GM23248 (cell line): ENCODE results near the gene SFT2D2. TPM values are rescaled to one million over a fixed set of nuclear protein-coding genes. Genes with fewer than 3 reads are reported as not detected.

Source experiments
- DNase-seq: peaks from one replicate; pipeline ENCODE4 v3.0.0-alpha.2; 2015
- H2AFZ ChIP-seq: fragments of 200-600 bp; sonication (generic); 2 replicates; pipeline ENCODE4 v1.6.1; 2016; ENCODE audit warnings: antibody characterized with exemption
- H3F3A ChIP-seq: fragments of 200-600 bp; sonication (generic); 2 replicates; pipeline ENCODE4 v1.6.1; 2016; ENCODE audit warnings: mild to moderate bottlenecking, antibody characterized with exemption, mixed run types; ENCODE audit not compliant: insufficient read depth
- H3K27ac ChIP-seq: fragments of 200-600 bp; sonication (generic); 2 replicates; pipeline ENCODE4 v1.5.1; 2016; ENCODE audit warnings: mild to moderate bottlenecking
- H3K27me3 ChIP-seq: fragments of 200-600 bp; sonication (generic); replicated peaks from 2 replicates; pipeline ENCODE4 v1.6.1; 2016; ENCODE audit warnings: mild to moderate bottlenecking; ENCODE audit not compliant: insufficient read depth
- H3K36me3 ChIP-seq: fragments of 200-600 bp; sonication (generic); 2 replicates; pipeline ENCODE4 v1.6.1; 2016; ENCODE audit warnings: low read depth, mild to moderate bottlenecking
- H3K4me1 ChIP-seq: fragments of 200-600 bp; sonication (generic); 2 replicates; pipeline ENCODE4 v1.6.1; 2016; ENCODE audit warnings: mild to moderate bottlenecking; ENCODE audit not compliant: insufficient read depth
- H3K4me2 ChIP-seq: fragments of 200-600 bp; sonication (generic); one replicate; pipeline ENCODE4 v1.6.1; 2016; ENCODE audit warnings: mild to moderate bottlenecking; ENCODE audit not compliant: unreplicated experiment
- H3K4me3 ChIP-seq: fragments of 200-600 bp; sonication (generic); 2 replicates; pipeline ENCODE4 v1.5.1; 2016; ENCODE audit warnings: mild to moderate bottlenecking
- H3K79me2 ChIP-seq: fragments of 200-600 bp; sonication (generic); 2 replicates; pipeline ENCODE4 v1.6.1; 2016; ENCODE audit warnings: mild to moderate bottlenecking; ENCODE audit not compliant: insufficient read depth
- H3K9ac ChIP-seq: fragments of 200-600 bp; sonication (generic); 2 replicates; pipeline ENCODE4 v1.6.1; 2016; ENCODE audit warnings: mild to moderate bottlenecking
- H3K9me2 ChIP-seq: fragments of 200-600 bp; sonication (generic); 2 replicates; pipeline ENCODE4 v1.6.1; 2016; ENCODE audit warnings: mixed run types, mild to moderate bottlenecking, moderate library complexity; ENCODE audit not compliant: insufficient read depth
- H3K9me3 ChIP-seq: fragments of 200-600 bp; sonication (generic); one replicate; pipeline ENCODE4 v1.6.1; 2017; ENCODE audit warnings: low read depth
- H4K20me1 ChIP-seq: fragments of 200-600 bp; sonication (generic); 2 replicates; pipeline ENCODE4 v1.6.0; 2016; ENCODE audit not compliant: insufficient read depth
- EZH2 ChIP-seq: fragments of 200-600 bp; sonication (generic); IDR thresholded peaks from 2 replicates; pipeline ENCODE4 v1.6.1; 2018; ENCODE audit warnings: antibody characterized with exemption, mild to moderate bottlenecking; ENCODE audit not compliant: insufficient read depth, poor library complexity, severe bottlenecking
- EZH2phosphoT487 ChIP-seq: fragments of 200-600 bp; sonication (generic); IDR thresholded peaks from 2 replicates; pipeline ENCODE4 v1.6.1; 2018; ENCODE audit warnings: antibody characterized with exemption, moderate library complexity, mild to moderate bottlenecking, low read depth; ENCODE audit not compliant: insufficient read depth
- WGBS, 2 experiments: methylation state at CpG; one replicate each; pipeline ENCODE4 v1.1.6; 2015 to 2017; ENCODE audit warnings: low lambda C conversion rate in 2 of 2, low coverage in 1 of 2; ENCODE audit errors: missing lambda C conversion rate in 2 of 2; 5-methylcytosine and 5-hydroxymethylcytosine counted together
- in situ Hi-C: fragments of 300-500 bp; cut with MboI; formaldehyde crosslinking; loops from 2 replicates; pipeline ENCODE4 v1.15.0; 2020
- polyA plus RNA-seq: library from polyadenylated mRNA; unstranded; fragments of >200 nt; fragmentation: Nextera tagmentation; extraction: Ambion mirVana; gene quantifications from 2 replicates; pipeline ENCODE4 v1.2.1, GENCODE V29; 2016
- total RNA-seq: library from RNA; depleted of rRNA; stranded (reverse); fragments of >200 nt; shearing (Covaris generic); gene quantifications from 2 replicates; pipeline ENCODE4 v1.2.3, GENCODE V29; 2014

SFT2D2 gene
- total and polyA plus RNA-seq, 2 experiments from 2014 or later: 38.4 to 54.4 TPM

DNA sequence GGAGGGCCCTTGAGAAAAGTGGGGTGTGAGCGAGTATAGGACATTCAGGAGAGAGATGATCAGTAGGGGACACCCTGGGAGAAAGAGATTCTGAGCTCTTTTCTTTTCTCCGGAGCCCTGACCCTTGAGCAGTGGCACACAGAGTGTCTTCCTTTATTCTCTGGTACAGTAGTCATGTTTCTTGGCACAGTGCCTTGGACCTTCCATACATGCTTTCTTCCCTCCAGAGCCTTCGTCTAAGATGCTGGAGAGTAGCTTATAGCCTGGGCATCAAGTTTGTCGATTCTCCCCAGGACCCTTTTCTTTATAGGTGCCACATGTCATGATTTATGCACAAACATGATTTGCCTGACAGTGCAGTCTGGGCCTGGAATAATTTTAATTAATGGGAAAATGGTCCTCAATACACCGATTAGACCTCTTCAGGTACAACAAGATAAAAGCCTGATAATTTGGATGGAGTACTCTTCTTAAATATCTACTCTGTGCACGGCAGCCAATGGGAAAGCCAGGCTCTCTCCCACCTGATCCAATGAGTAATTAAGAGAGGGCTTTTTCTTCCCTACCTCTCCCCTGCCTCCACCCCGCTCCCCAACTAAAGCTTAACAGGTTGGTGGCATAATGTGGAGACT lies 54.6 kb downstream of the SFT2D2 start, which contains the start of gene TBX19:
TSS of gene TBX19 (plus strand) at position 582 of the 632 bp plus-strand sequence. CDS start 214 bp downstream, outside the sequence.
- 93 to 95% methylated on average over 7 of the region's 7 CpGs for WGBS, 2 experiments
- H3K27me3 ChIP-seq: no peaks in the 10 kb centered on the region
- no peaks in the 10 kb centered on the region for H3F3A ChIP-seq
- TF ChIP-seq EZH2: no peak
- no peak for TF ChIP-seq EZH2phosphoT487
- no peak for DNase-seq
- no peak within 1 kb of the TSS for H3K4me3 ChIP-seq
- H3K27ac ChIP-seq: no peak within 1 kb of the TSS
- no peaks in the 10 kb centered on the region for H4K20me1 ChIP-seq
- H3K36me3 ChIP-seq: no peaks in the 10 kb centered on the region
- H2AFZ ChIP-seq: no peak within 1 kb of the TSS
- in situ Hi-C loops: no loop called here
- peaks cover 10% of the 10 kb centered on the region for H3K4me1 ChIP-seq
- 0 out of 2 replicates have a peak, but pooled peaks cover under 1% of the 10 kb centered on the region for H3K79me2 ChIP-seq
- no peak within 1 kb of the TSS for H3K4me2 ChIP-seq
- H3K9ac ChIP-seq: no peak within 1 kb of the TSS
- H3K9me3 ChIP-seq: no peaks in the 10 kb centered on the region
- no peaks in the 10 kb centered on the region for H3K9me2 ChIP-seq

DNA sequence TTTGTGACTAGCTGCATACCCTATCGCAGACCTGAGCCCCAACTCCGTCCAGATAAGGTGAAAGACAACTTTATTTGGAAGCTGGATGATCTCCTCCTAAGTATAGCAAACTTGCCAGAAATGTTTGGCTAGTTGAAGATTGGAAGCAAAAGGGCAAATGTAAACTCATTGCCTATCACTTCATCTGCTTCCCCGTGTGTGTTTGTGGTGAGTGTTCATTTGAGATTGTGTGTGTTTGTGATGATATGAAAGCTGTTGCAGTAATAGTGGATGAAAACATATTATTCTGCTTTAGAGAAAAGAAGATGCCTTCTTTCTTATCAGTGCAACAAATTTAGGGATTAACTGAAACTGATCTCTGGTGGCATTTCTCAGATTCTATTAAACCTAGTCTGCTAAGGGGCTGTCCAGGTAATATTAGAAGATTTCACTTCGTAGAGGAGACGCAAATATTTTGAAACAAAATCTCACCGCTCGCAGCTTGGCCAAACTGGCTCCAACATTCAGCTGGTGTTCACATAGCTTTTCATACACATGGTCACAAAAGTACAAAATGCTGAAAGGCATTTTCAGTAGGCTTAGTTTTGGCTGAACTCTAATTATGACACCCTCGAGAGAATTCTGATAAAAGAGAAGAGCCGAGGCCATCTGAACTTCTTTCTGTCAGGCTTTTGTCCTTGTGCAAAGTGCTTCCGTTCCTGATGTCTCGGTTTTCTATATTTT lies 56.0 kb downstream of the SFT2D2 start:
- WGBS, 2 experiments: 91 to 94% methylated on average over 11 of the region's 11 CpGs
- Histone ChIP-seq H3K79me2 (no peaks in the 10 kb centered on the region), H3F3A (no peaks in the 10 kb centered on the region), H3K9me3 (no peaks in the 10 kb centered on the region), H3K27ac (no peak overlapping the region), H4K20me1 (no peaks in the 10 kb centered on the region), H3K36me3 (no peaks in the 10 kb centered on the region), H3K4me3 (no peak overlapping the region), H2AFZ (no peak overlapping the region), H3K27me3 (no peaks in the 10 kb centered on the region), H3K4me2 (no peak overlapping the region), H3K4me1 (peaks cover 10% of the 10 kb centered on the region), H3K9ac (no peak overlapping the region), H3K9me2 (no peaks in the 10 kb centered on the region)
- TF ChIP-seq EZH2 (no peak), EZH2phosphoT487 (no peak)
- DNase-seq: no peak
- in situ Hi-C loops: no loop called here

DNA sequence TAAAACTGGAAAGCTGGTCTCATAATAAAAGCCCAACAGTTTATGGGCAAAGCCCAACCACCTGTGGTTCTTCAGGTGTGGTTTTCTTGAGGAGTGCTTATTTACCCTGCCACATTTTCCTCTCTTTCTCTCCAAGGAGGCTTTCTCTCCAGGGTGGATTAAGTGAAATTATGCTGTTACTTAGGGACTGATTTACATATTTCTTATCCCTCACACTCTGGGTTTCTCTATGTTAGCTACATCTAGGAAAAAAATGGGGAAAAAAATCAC lies 59.7 kb downstream of the SFT2D2 start:
- Histone ChIP-seq H3K9ac (no peak overlapping the region), H4K20me1 (no peaks in the 10 kb centered on the region), H3K4me2 (no peak overlapping the region), H2AFZ (no peak overlapping the region), H3K9me2 (no peaks in the 10 kb centered on the region), H3F3A (peaks cover 16% of the 10 kb centered on the region; the same call in 1 of the 2 replicates), H3K27ac (no peak overlapping the region), H3K36me3 (no peaks in the 10 kb centered on the region), H3K27me3 (no peaks in the 10 kb centered on the region), H3K4me3 (no peak overlapping the region), H3K9me3 (no peaks in the 10 kb centered on the region), H3K4me1 (peaks cover 16% of the 10 kb centered on the region), H3K79me2 (no peaks in the 10 kb centered on the region)
- TF ChIP-seq EZH2phosphoT487 (no peak), EZH2 (no peak)
- in situ Hi-C loops: no loop called here
- DNase-seq: no peak

DNA sequence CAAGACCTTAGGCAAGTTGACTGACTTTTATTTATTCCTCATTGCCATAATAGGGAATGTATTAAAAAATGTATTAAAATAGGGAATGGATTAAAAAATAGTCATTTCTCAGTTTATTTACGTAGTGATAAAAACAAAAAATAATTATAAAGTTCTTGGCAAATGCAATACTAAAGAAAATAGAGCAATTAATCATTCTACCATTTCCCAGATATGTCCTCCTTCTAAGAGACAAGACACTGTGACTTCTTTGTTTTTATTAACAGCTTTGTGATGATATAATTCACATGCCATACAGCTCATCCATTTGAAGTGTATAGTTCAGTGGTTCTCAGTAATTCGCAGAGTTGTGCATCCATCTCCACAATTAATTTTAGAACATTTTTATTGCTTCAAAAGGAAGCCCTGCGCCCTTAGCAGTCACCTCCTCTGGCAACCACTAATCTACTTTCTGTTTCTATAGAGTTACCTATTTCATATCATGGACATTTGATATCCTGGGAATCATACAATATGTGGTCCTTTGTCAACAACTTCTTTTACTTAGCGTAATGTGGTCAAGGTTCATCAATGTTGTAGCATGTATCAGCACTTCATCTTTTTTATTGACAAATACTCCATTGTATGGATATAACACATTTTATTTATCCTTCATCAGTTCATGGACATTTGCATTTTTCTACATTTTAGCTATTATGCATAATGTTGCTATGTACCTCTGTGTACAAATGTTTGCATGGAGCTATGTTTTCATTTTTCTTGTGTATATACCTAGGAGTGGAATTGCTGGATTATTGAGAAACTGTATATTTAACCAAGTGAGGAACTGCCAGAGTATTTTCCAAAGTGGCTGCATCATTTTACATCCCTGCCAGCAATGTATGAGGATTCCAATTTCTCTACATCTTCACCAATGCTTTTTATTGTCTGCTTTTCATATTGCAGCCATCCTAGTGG lies 60.4 kb downstream of the SFT2D2 start:
- Histone ChIP-seq H4K20me1 (no peaks in the 10 kb centered on the region), H3K27me3 (no peaks in the 10 kb centered on the region), H3K4me1 (peaks cover 16% of the 10 kb centered on the region), H3F3A (peaks cover 16% of the 10 kb centered on the region; the same call in 1 of the 2 replicates), H3K9ac (no peak overlapping the region), H3K4me2 (no peak overlapping the region), H3K9me3 (no peaks in the 10 kb centered on the region), H2AFZ (no peak overlapping the region), H3K4me3 (no peak overlapping the region), H3K79me2 (no peaks in the 10 kb centered on the region), H3K9me2 (no peaks in the 10 kb centered on the region), H3K36me3 (no peaks in the 10 kb centered on the region), H3K27ac (no peak overlapping the region)
- DNase-seq: no peak
- in situ Hi-C loops: no loop called here
- TF ChIP-seq EZH2phosphoT487: no peak
- TF ChIP-seq EZH2: no peak
- 92 to 95% methylated on average over 4 of the region's 4 CpGs for WGBS, 2 experiments
